BE2C (cell line): Measurements from ENCODE around the gene B4GALNT2.
"Not testable (repeated sequence)": the region's sequence is repeated elsewhere in the genome, so short reads cannot be mapped to it uniquely, and the experiment has no call there.

Experiments used
- DNase-seq: peaks from one replicate; pipeline ENCODE4 v3.0.0-alpha.2; 2020
- H3K27me3 ChIP-seq: fragments of 250-450 bp; sonication (Bioruptor Pico); 2 replicates; pipeline ENCODE4 v1.5.1; 2020; ENCODE audit warnings: mild to moderate bottlenecking
- H3K36me3 ChIP-seq: fragments of 250-450 bp; sonication (Bioruptor Pico); 2 replicates; pipeline ENCODE4 v1.5.1; 2020; ENCODE audit warnings: mild to moderate bottlenecking
- H3K4me1 ChIP-seq: fragments of 250-450 bp; sonication (Bioruptor Pico); 2 replicates; pipeline ENCODE4 v1.5.1; 2020
- H3K4me3 ChIP-seq: 2 replicates; pipeline ENCODE4 v1.5.1; 2011; ENCODE audit warnings: low read depth, low read length
- H3K9me3 ChIP-seq: fragments of 250-450 bp; sonication (Bioruptor Pico); 2 replicates; pipeline ENCODE4 v1.5.1; 2020
- TF ChIP-seq, protein P1 (sequence below): IDR thresholded peaks from 2 replicates; pipeline ENCODE4 v1.5.1; 2012; ENCODE audit warnings: mild to moderate bottlenecking, low read depth, low read length

Gene B4GALNT2

DNA sequence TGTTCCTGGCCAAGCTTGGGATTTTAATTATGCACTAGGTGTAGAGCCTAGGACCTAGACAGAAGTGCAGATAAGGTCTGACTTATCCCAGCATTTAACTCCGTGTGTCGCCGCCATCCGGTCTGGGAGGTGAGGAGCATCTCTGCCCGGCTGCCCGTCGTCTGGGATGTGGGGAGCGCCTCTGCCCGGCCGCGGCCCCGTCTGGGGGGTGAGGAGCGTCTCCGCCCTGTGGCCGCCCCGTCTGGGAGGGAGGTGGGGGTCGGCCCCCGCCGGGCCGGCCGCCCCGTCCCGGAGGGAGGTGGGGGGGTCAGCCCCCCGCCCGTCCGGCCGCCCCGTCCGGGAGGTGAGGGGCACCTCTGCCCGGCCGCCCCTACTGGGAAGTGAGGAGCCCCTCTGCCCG is 7.1 kb upstream of the B4GALNT2 start:
- no peak overlapping the region for H3K4me3 ChIP-seq
- TF ChIP-seq, protein P1, sequence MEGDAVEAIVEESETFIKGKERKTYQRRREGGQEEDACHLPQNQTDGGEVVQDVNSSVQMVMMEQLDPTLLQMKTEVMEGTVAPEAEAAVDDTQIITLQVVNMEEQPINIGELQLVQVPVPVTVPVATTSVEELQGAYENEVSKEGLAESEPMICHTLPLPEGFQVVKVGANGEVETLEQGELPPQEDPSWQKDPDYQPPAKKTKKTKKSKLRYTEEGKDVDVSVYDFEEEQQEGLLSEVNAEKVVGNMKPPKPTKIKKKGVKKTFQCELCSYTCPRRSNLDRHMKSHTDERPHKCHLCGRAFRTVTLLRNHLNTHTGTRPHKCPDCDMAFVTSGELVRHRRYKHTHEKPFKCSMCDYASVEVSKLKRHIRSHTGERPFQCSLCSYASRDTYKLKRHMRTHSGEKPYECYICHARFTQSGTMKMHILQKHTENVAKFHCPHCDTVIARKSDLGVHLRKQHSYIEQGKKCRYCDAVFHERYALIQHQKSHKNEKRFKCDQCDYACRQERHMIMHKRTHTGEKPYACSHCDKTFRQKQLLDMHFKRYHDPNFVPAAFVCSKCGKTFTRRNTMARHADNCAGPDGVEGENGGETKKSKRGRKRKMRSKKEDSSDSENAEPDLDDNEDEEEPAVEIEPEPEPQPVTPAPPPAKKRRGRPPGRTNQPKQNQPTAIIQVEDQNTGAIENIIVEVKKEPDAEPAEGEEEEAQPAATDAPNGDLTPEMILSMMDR, result no peak

DNA sequence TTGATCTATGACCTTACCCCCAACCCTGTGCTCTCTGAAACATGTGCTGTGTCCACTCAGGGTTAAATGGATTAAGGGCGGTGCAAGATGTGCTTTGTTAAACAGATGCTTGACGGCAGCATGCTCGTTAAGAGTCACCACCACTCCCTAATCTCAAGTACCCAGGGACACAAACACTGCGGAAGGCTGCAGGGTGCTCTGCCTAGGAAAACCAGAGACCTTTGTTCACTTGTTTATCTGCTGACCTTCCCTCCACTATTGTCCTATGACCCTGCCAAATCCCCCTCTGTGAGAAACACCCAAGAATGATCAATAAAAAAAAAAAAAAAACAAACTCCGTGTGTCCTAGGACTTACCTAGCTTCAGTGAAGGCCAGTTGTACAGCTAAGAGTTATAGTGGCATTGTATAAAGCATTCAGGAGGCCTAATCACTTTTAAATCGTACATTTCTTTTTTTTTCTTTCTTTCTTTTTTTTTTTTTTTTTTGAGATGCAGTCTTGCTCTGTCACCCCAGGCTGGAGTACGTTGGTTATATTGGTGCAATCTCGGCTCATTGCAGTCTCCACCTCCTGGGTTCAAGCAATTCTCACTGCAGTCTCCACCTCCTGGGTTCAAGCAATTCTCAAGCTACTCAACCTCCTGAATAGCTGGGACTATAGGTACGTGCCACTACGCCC is 6.2 kb upstream of the B4GALNT2 start:
- DNase-seq, result not testable (repeated sequence)

More for the DNA sequence above, 7.1 kb upstream of the B4GALNT2 start:
- H3K4me1 ChIP-seq, result no peaks in the 10 kb centered on the region
- H3K9me3 ChIP-seq, result no peaks in the 10 kb centered on the region
- no peak for DNase-seq
- no peaks in the 10 kb centered on the region for H3K36me3 ChIP-seq
- H3K27me3 ChIP-seq, result peaks cover 32% of the 10 kb centered on the region

DNA sequence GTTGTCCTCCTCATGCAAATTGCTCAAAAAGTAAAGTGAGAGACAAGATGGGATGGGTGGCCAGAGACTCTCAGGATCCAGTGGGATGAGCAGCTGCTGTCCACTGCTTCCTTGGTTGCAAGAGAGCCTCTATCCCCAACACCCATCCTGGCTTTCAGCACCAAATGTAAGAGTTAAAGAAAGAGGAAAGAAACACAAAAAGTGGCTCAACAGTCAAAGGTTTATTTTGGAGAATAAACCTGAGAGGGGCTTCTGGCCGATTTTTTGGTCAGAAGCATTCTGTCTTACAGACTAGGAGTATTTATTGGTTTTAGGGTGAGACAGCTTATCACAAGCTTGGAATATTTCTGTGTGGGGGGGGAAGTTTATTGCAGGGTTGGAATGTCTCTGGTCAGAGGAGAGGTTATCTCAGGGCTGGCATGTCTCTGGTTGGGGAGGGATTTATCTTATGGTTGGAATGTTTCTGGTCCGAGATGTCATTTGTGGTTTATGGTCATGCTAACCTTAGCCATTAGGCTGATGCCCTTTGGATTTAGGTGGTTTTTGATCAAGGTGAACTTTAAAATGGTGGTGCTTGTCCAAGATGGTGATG is 3.1 kb upstream of the B4GALNT2 start:
- H3K36me3 ChIP-seq, H3K9me3 ChIP-seq, H3K4me1 ChIP-seq, H3K4me3 ChIP-seq, DNase-seq: not testable (repeated sequence)
- H3K27me3 ChIP-seq, result peaks cover 50% of the 10 kb centered on the region

More for the DNA sequence above, 6.2 kb upstream of the B4GALNT2 start:
- peaks cover 40% of the 10 kb centered on the region for H3K27me3 ChIP-seq
- not testable (repeated sequence) for H3K4me1 ChIP-seq, H3K36me3 ChIP-seq, H3K9me3 ChIP-seq, H3K4me3 ChIP-seq

DNA sequence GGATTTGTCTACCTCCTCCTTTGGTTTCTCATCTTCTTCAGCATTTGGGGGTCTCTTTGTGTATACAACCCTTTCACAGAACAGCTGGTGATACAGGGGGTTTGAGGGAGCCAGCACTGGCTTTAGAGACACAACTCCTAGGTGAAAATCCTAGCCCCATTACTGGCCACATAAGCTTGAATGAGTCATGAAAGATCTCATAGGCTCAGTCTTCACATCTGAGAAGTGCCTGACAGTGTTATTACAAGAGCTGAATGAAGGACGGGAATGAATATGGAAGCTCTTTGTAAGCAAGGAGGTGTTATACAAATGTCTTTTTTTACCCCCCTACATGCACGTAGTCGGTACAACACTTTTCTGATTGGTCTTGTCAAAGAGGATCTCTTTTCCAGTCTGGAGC is 1.7 kb upstream of the B4GALNT2 start:
- Histone ChIP-seq H3K4me3 (no peak overlapping the region), H3K36me3 (no peaks in the 10 kb centered on the region)
- TF ChIP-seq, protein P1, result no peak

DNA sequence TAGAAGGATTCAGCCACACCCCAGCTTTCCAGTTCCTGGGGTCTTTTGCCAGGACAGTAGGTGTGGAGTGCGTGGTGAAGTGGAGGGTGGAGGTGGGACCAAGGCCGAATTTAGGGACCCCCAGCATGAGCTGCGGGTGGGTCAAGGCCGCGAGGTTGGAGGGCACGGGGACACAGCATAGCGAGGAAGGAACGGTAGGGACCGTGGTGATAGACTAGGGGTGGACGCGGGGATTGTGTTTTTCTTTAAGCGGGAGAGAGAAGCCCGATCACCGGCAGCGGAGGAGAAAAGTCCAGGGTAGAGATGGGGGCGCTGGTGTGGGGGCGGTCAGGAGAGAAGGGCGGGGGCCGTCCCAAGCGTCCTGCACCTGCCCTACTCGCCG is 261 bp upstream of the B4GALNT2 start:
- Histone ChIP-seq H3K36me3 (no peaks in the 10 kb centered on the region), H3K4me1 (no peaks in the 10 kb centered on the region), H3K9me3 (no peaks in the 10 kb centered on the region), H3K27me3 (peaks cover 68% of the 10 kb centered on the region), H3K4me3 (no peak overlapping the region)
- TF ChIP-seq, protein P1, result no peak
- no peak for DNase-seq

More for the DNA sequence above, 1.7 kb upstream of the B4GALNT2 start:
- H3K27me3 ChIP-seq, result peaks cover 63% of the 10 kb centered on the region
- H3K9me3 ChIP-seq, result no peaks in the 10 kb centered on the region
- DNase-seq, result no peak
- H3K4me1 ChIP-seq, result no peaks in the 10 kb centered on the region

DNA sequence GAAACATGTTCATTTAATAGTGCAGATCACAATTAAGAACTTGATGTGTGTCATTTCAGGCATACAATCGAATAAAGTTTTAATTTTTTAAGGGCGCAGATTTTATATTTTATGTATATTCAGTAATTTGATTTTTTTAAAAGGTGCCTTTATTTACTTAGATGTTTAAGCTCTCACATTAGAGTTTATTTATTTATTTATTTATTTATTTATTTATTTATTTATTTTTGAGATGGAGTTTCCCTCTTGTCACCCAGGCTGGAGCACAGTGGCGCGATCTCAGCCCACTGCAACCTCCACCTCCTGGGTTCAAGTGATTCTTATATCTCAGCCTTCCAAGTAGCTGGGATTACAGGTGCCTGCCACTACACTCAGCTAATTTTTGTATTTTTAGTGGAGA is 3.8 kb downstream of the B4GALNT2 start:
- Histone ChIP-seq H3K4me3 (no peak overlapping the region), H3K27me3 (peaks cover 76% of the 10 kb centered on the region), H3K4me1 (no peaks in the 10 kb centered on the region), H3K36me3 (no peaks in the 10 kb centered on the region), H3K9me3 (no peaks in the 10 kb centered on the region)
- TF ChIP-seq, protein P1, result no peak
- no peak for DNase-seq

DNA sequence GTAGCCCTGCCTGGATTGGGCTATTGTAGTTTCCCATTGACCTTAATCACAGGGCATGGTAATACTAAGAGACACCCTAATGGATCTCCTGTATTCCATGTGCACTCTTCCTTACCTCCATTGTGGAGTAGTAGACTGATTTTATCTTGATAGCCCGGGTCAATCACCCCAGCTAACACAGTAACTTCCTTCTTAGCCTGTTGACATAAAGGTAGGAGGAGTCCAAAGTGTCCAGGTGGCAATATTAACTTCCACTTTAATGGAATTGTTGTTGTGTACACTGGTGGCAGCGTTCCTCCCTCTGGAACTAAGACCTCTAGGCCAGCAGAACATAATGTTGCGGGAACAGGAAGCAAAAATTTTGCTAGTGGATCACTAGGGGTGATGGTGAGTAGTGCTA is 13.1 kb downstream of the B4GALNT2 start:
- not testable (repeated sequence) for H3K9me3 ChIP-seq, DNase-seq, H3K36me3 ChIP-seq, H3K4me3 ChIP-seq, H3K4me1 ChIP-seq
- peaks cover 24% of the 10 kb centered on the region for H3K27me3 ChIP-seq
